A549 (cell line): ENCODE data around the gene TCF4. TPM values are rescaled to one million over a fixed set of nuclear protein-coding genes. Genes with fewer than 3 reads are reported as not detected.

Source experiments
- ATAC-seq, 2 experiments: fragments of 200-7000 bp in 1 of 2; fragments of >200 bp in 1 of 2; cut with Nextera tagmentation in 1 of 2; cut with Tn5 transposase in 1 of 2; 3 replicates each; pipeline versions ENCODE4 v1.8.0 to v1.9.1; 2018 to 2020; ENCODE audit warnings: mild to moderate bottlenecking in 1 of 2, moderate library complexity in 1 of 2
- CTCF ChIA-PET: fragments of 300-600 bp; sonication (Branson Sonifier 250); formaldehyde crosslinking; extraction: SDS; loops from one replicate; lab custom pipeline; 2021; ENCODE audit warnings: antibody characterized with exemption, inconsistent platforms; lab: Yijun Ruan, JAX
- POLR2A ChIA-PET: fragments of 350-600 bp; formaldehyde crosslinking; extraction: SDS; loops from one replicate; lab custom pipeline; 2021; ENCODE audit warnings: antibody characterized with exemption, inconsistent platforms; lab: Yijun Ruan, JAX
- DNase-seq, 2 experiments: peaks; one replicate each; pipeline versions ENCODE4 v3.0.0 to v3.0.0-alpha.2; 2011 to 2016; ENCODE audit warnings: low read depth in 1 of 2, low spot score in 1 of 2
- FAIRE-seq: peaks from 2 replicates; lab custom pipeline; 2011; peaks lifted over from hg19 to GRCh38; lab: Jason Lieb, UNC
- H3K27ac ChIP-seq, 2 experiments: fragments of >200 bp; sonication (Bioruptor Twin); formaldehyde crosslinking; 3 replicates each; pipeline ENCODE4 v1.5.1; 2016 to 2017
- H3K4me1 ChIP-seq: fragments of >200 bp; sonication (Bioruptor Twin); formaldehyde crosslinking; 3 replicates; pipeline ENCODE4 v1.6.1; 2016
- H3K4me2 ChIP-seq: fragments of >200 bp; sonication (Bioruptor Twin); formaldehyde crosslinking; 3 replicates; pipeline ENCODE4 v1.6.1; 2016
- H3K4me3 ChIP-seq: fragments of >200 bp; sonication (Bioruptor Twin); formaldehyde crosslinking; 3 replicates; pipeline ENCODE4 v1.5.1; 2016
- H3K9me3 ChIP-seq: fragments of >200 bp; sonication (Bioruptor Twin); formaldehyde crosslinking; 3 replicates; pipeline ENCODE4 v1.6.1; 2016
- BHLHE40 ChIP-seq: IDR thresholded peaks from 2 replicates; pipeline ENCODE4 v1.6.1; 2012; ENCODE audit warnings: low read depth, low read length, inconsistent platforms
- CHD4 ChIP-seq: fragments of 200-600 bp; sonication (generic); IDR thresholded peaks from 2 replicates; pipeline ENCODE4 v1.6.1; 2016; ENCODE audit warnings: antibody characterized with exemption, mild to moderate bottlenecking, borderline replicate concordance
- FOXS1 ChIP-seq: fragments of 250-450 bp; sonication (Bioruptor Pico); IDR thresholded peaks from 2 replicates; pipeline ENCODE4 v1.5.0; 2020; ENCODE audit warnings: mild to moderate bottlenecking, moderate library complexity
- GATA3 ChIP-seq: IDR thresholded peaks from 2 replicates; pipeline ENCODE4 v1.6.1; 2012; ENCODE audit warnings: borderline replicate concordance
- JUN ChIP-seq, 2 experiments: fragments of >200 bp; sonication (Bioruptor Twin); formaldehyde crosslinking; IDR thresholded peaks; 2 replicates in 1 of 2; 3 replicates in 1 of 2; pipeline ENCODE4 v1.6.1; 2016 to 2017
- KDM1A ChIP-seq: fragments of 200-600 bp; sonication (generic); IDR thresholded peaks from 2 replicates; pipeline ENCODE4 v1.6.1; 2016; ENCODE audit warnings: low read depth, mild to moderate bottlenecking
- KDM5A ChIP-seq: fragments of 200-600 bp; sonication (generic); IDR thresholded peaks from 2 replicates; pipeline ENCODE4 v1.6.1; 2016; ENCODE audit warnings: antibody characterized with exemption, mild to moderate bottlenecking
- MAFK ChIP-seq: fragments of 450-650 bp; IDR thresholded peaks from 2 replicates; pipeline ENCODE4 v1.6.1; 2014; ENCODE audit not compliant: partially characterized antibody
- NPAS2 ChIP-seq: fragments of 250-450 bp; sonication (Bioruptor Pico); IDR thresholded peaks from 2 replicates; pipeline ENCODE4 v1.8.0; 2022; ENCODE audit warnings: mild to moderate bottlenecking, moderate library complexity, borderline replicate concordance
- POLR2A ChIP-seq: IDR thresholded peaks from 2 replicates; pipeline ENCODE4 v1.6.1; 2012; ENCODE audit warnings: mild to moderate bottlenecking, low read length
- RARB ChIP-seq: fragments of 250-450 bp; sonication (Bioruptor Pico); IDR thresholded peaks from 2 replicates; pipeline ENCODE4 v1.8.0; 2021; ENCODE audit warnings: mild to moderate bottlenecking, moderate library complexity
- TFCP2L1 ChIP-seq: fragments of 250-450 bp; sonication (Bioruptor Pico); IDR thresholded peaks from 2 replicates; pipeline ENCODE4 v1.5.0; 2021; ENCODE audit warnings: mild to moderate bottlenecking
- TP53 ChIP-seq: fragments of 250-450 bp; sonication (Bioruptor Pico); IDR thresholded peaks from 2 replicates; pipeline ENCODE4 v1.5.0; 2021; ENCODE audit warnings: mild to moderate bottlenecking, moderate library complexity
- ZC3H11A ChIP-seq: fragments of 450-650 bp; IDR thresholded peaks from 2 replicates; pipeline ENCODE4 v1.6.1; 2014; ENCODE audit warnings: antibody characterized with exemption, mild to moderate bottlenecking
- ZNF302 ChIP-seq: fragments of 250-450 bp; sonication (Bioruptor Pico); IDR thresholded peaks from 2 replicates; pipeline ENCODE4 v1.9.0; 2021; ENCODE audit warnings: inconsistent platforms, mild to moderate bottlenecking, moderate library complexity
- ZSCAN20 ChIP-seq: fragments of 250-450 bp; sonication (Bioruptor Pico); IDR thresholded peaks from 2 replicates; pipeline ENCODE4 v1.8.0; 2022; ENCODE audit warnings: mild to moderate bottlenecking, moderate library complexity
- WGBS: methylation state at CpG from one replicate; pipeline ENCODE4 v1.1.6; 2017; ENCODE audit errors: missing lambda C conversion rate; 5-methylcytosine and 5-hydroxymethylcytosine counted together
- polyA plus RNA-seq, 4 experiments: library from polyadenylated mRNA; depleted of rRNA in 3 of 4; stranded (reverse); fragments of >200 nt; fragmentation: RNase III in 1 of 4; extraction: RNeasy Plus Mini Kit Qiagen cat#74134 plus additional on column Dnase treatment in 1 of 4; gene quantifications; 2 replicates in 3 of 4; 3 replicates in 1 of 4; pipeline ENCODE4 v1.2.3, GENCODE V29; 2011 to 2017
- TF ChIP-seq, protein P1 (sequence below): fragments of 250-450 bp; sonication (Bioruptor Pico); IDR thresholded peaks from 2 replicates; pipeline ENCODE4 v1.5.0; 2021; ENCODE audit warnings: mild to moderate bottlenecking, moderate library complexity, borderline replicate concordance
- TF ChIP-seq, protein P2 (sequence below): IDR thresholded peaks from 2 replicates; pipeline ENCODE4 v1.6.1; 2012; ENCODE audit warnings: low read depth, borderline replicate concordance
- TF ChIP-seq, protein P3 (sequence below): fragments of 150-350 bp; IDR thresholded peaks from 2 replicates; pipeline ENCODE4 v1.6.1; 2014; ENCODE audit warnings: low read depth, mild to moderate bottlenecking, low read length
- TF ChIP-seq, protein P4 (sequence below): fragments of 200-600 bp; sonication (generic); IDR thresholded peaks from 2 replicates; pipeline ENCODE4 v1.6.1; 2016; ENCODE audit warnings: antibody characterized with exemption, mild to moderate bottlenecking, moderate library complexity
- TF ChIP-seq, protein P5 (sequence below): IDR thresholded peaks from 2 replicates; pipeline ENCODE4 v1.6.1; 2012

TCF4 gene
- polyA plus RNA-seq, 2 of the 4 experiments (the other 2 are of a cell fraction) = 3.0 to 4.0 TPM

DNA sequence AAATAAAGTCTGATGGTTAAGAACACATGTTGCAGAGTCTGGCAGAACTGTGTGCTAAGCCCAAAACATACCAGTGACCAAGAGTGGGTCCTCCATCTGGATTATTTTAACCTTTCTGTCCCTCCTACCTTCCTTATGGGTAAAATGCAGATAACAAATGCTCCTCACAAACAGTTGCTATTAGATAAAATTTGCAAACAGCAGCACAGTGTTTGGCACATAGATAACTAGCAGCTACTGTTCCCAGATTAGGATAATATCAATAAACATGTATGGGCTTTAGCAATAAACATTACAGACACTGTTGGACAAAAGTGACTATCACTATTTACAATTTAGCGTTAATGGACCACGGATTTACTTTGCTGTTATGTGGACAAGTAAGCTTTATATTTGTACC lies 154.9 kb downstream of the TCF4 start:
- ATAC-seq = no peak
- H3K4me3 ChIP-seq = no peak overlapping the region
- CTCF ChIA-PET = no interaction called here
- WGBS = 38% methylated on average over 2 of the region's 2 CpGs
- TF ChIP-seq, protein P1, sequence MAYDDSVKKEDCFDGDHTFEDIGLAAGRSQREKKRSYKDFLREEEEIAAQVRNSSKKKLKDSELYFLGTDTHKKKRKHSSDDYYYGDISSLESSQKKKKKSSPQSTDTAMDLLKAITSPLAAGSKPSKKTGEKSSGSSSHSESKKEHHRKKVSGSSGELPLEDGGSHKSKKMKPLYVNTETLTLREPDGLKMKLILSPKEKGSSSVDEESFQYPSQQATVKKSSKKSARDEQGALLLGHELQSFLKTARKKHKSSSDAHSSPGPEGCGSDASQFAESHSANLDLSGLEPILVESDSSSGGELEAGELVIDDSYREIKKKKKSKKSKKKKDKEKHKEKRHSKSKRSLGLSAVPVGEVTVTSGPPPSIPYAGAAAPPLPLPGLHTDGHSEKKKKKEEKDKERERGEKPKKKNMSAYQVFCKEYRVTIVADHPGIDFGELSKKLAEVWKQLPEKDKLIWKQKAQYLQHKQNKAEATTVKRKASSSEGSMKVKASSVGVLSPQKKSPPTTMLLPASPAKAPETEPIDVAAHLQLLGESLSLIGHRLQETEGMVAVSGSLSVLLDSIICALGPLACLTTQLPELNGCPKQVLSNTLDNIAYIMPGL (CRISPR knock-in tag) = no peak
- TF ChIP-seq, protein P2, sequence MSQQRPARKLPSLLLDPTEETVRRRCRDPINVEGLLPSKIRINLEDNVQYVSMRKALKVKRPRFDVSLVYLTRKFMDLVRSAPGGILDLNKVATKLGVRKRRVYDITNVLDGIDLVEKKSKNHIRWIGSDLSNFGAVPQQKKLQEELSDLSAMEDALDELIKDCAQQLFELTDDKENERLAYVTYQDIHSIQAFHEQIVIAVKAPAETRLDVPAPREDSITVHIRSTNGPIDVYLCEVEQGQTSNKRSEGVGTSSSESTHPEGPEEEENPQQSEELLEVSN = no peak
- no peak for TF ChIP-seq ZNF302
- TF ChIP-seq KDM5A = no peak
- TF ChIP-seq GATA3 = no peak
- TF ChIP-seq TFCP2L1 = no peak
- no peak for TF ChIP-seq POLR2A
- TF ChIP-seq ZC3H11A = no peak
- TF ChIP-seq FOXS1 (CRISPR knock-in tag) = no peak
- TF ChIP-seq ZSCAN20 = no peak
- TF ChIP-seq JUN (IDR thresholded peaks at IDR 0.05) = no peak
- no peak for TF ChIP-seq BHLHE40
- no peak for TF ChIP-seq RARB (CRISPR knock-in tag)
- no peak for TF ChIP-seq KDM1A
- no peak for TF ChIP-seq MAFK
- TF ChIP-seq, protein P3, sequence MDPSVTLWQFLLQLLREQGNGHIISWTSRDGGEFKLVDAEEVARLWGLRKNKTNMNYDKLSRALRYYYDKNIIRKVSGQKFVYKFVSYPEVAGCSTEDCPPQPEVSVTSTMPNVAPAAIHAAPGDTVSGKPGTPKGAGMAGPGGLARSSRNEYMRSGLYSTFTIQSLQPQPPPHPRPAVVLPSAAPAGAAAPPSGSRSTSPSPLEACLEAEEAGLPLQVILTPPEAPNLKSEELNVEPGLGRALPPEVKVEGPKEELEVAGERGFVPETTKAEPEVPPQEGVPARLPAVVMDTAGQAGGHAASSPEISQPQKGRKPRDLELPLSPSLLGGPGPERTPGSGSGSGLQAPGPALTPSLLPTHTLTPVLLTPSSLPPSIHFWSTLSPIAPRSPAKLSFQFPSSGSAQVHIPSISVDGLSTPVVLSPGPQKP = no peak
- no peak for TF ChIP-seq TP53 (CRISPR knock-in tag)
- TF ChIP-seq, protein P4, sequence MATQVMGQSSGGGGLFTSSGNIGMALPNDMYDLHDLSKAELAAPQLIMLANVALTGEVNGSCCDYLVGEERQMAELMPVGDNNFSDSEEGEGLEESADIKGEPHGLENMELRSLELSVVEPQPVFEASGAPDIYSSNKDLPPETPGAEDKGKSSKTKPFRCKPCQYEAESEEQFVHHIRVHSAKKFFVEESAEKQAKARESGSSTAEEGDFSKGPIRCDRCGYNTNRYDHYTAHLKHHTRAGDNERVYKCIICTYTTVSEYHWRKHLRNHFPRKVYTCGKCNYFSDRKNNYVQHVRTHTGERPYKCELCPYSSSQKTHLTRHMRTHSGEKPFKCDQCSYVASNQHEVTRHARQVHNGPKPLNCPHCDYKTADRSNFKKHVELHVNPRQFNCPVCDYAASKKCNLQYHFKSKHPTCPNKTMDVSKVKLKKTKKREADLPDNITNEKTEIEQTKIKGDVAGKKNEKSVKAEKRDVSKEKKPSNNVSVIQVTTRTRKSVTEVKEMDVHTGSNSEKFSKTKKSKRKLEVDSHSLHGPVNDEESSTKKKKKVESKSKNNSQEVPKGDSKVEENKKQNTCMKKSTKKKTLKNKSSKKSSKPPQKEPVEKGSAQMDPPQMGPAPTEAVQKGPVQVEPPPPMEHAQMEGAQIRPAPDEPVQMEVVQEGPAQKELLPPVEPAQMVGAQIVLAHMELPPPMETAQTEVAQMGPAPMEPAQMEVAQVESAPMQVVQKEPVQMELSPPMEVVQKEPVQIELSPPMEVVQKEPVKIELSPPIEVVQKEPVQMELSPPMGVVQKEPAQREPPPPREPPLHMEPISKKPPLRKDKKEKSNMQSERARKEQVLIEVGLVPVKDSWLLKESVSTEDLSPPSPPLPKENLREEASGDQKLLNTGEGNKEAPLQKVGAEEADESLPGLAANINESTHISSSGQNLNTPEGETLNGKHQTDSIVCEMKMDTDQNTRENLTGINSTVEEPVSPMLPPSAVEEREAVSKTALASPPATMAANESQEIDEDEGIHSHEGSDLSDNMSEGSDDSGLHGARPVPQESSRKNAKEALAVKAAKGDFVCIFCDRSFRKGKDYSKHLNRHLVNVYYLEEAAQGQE = no peak
- TF ChIP-seq, protein P5, sequence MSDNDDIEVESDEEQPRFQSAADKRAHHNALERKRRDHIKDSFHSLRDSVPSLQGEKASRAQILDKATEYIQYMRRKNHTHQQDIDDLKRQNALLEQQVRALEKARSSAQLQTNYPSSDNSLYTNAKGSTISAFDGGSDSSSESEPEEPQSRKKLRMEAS = no peak
- no peak for TF ChIP-seq NPAS2 (CRISPR knock-in tag)
- TF ChIP-seq, all 56 proteins: peak for 0
- Histone ChIP-seq H3K27ac (no peak overlapping the region), H3K4me2 (no peak overlapping the region), H3K4me1 (no peaks in the 10 kb centered on the region), H3K9me3 (no peaks in the 10 kb centered on the region)
- FAIRE-seq = no peak
- DNase-seq = no peak
- POLR2A ChIA-PET = no interaction called here

DNA sequence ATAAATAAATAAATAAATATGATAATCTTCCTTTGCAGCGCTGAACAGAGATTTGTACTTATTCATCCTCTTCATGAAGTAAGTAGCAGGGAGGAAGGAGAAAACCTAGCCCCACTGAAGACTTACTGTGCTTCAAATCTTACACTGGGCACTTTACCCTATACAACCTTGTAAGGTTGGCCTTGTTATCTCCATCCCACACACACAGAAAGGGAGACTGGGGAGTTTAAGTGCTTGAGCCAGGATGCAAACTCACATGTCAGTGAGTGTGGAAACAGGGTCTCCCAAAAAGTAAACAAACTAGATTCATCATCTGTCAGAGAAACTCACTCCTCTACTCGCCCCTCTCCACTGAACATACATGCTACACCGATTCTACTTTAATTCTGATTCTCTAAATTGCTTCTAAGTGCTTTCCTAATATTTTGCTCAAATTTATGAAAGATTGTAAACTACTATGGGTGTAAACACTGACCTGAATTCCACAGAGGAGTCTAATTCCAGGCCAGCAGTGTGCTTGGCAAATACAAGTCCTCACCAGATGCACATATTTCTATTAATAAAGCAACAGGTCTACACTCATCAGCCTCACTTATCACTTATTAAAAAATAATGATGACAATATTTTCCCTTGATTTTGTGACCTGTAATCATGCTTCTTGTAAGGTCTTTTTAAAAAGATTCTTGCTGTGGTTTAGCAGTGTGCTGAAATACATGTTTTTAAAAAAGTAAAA lies 155.5 kb downstream of the TCF4 start:
- CTCF ChIA-PET = no interaction called here
- WGBS = 59% methylated on average over 3 of the region's 3 CpGs
- H3K4me2 ChIP-seq = no peak overlapping the region

More for the DNA sequence above, 155.5 kb downstream of the TCF4 start:
- no peaks in the 10 kb centered on the region for H3K9me3 ChIP-seq
- POLR2A ChIA-PET = no interaction called here
- FAIRE-seq = no peak
- DNase-seq = no peak
- no peak overlapping the region for H3K4me3 ChIP-seq
- no peak overlapping the region for H3K27ac ChIP-seq
- no peak for ATAC-seq
- H3K4me1 ChIP-seq = no peaks in the 10 kb centered on the region
- TF ChIP-seq CHD4 = no peak
